Inferior parietal cortex (tissue), 1 donor: ENCODE data around the gene ANKMY1.

Experiments used
- DNase-seq: peaks from one replicate; pipeline ENCODE4 v3.0.0-alpha.2; 2016; ENCODE audit errors: extremely low spot score

The ANKMY1 gene

GRCh38 chr2:240477916-240478315, 79.9 kb downstream of the ANKMY1 start:
- no peak for DNase-seq

GRCh38 chr2:240473211-240473610, 84.6 kb downstream of the ANKMY1 start:
- DNase-seq = no peak

GRCh38 chr2:240472078-240472790, 85.6 kb downstream of the ANKMY1 start:
- no peak for DNase-seq

- no peak for DNase-seq
Observed at GRCh38 chr2:240469740-240470139, 88.0 kb downstream of the ANKMY1 start.

- no peak for DNase-seq
Observed at GRCh38 chr2:240469239-240469636, 88.5 kb downstream of the ANKMY1 start.

- DNase-seq = no peak
Observed at GRCh38 chr2:240468303-240469238, 89.2 kb downstream of the ANKMY1 start.

GRCh38 chr2:240467659-240468302, 90.0 kb downstream of the ANKMY1 start:
- no peak for DNase-seq

GRCh38 chr2:240467149-240467642, 90.6 kb downstream of the ANKMY1 start:
- no peak for DNase-seq

- DNase-seq = no peak
Observed at GRCh38 chr2:240466579-240467148, 91.1 kb downstream of the ANKMY1 start.

- no peak for DNase-seq
Observed at GRCh38 chr2:240465765-240466578, 91.8 kb downstream of the ANKMY1 start.

GRCh38 chr2:240465268-240465764, 92.5 kb downstream of the ANKMY1 start:
- DNase-seq = no peak

GRCh38 chr2:240464514-240465241, 93.1 kb downstream of the ANKMY1 start:
- DNase-seq = no peak

- no peak for DNase-seq
Observed at GRCh38 chr2:240463866-240464481, 93.8 kb downstream of the ANKMY1 start.

GRCh38 chr2:240463274-240463865, 94.4 kb downstream of the ANKMY1 start:
- no peak for DNase-seq

GRCh38 chr2:240462707-240463273, 95.0 kb downstream of the ANKMY1 start:
- no peak for DNase-seq

GRCh38 chr2:240462073-240462706, 95.6 kb downstream of the ANKMY1 start:
- no peak for DNase-seq

- DNase-seq = no peak
Observed at GRCh38 chr2:240461471-240462072, 96.2 kb downstream of the ANKMY1 start.
